Upper lobe of right lung (tissue), 1 donor: Measurements from ENCODE around the gene DNAH10. TPM values are rescaled to one million over a fixed set of nuclear protein-coding genes. Genes with fewer than 3 reads are reported as not detected.
A peak's percentile ranks its signal among the peaks of the same experiment; 100 is the strongest.

Experiments used
- ATAC-seq: fragments of 200-7000 bp; cut with Tn5 transposase; one replicate; pipeline ENCODE4 v1.9.1; 2020; ENCODE audit warnings: mild to moderate bottlenecking, moderate library complexity
- DNase-seq: peaks from one replicate; pipeline ENCODE4 v3.0.0-alpha.2; 2020
- H3K27ac ChIP-seq: fragments of 200-600 bp; one replicate; pipeline ENCODE4 v1.8.0; 2022
- H3K27me3 ChIP-seq: fragments of 200-600 bp; one replicate; pipeline ENCODE4 v1.8.0; 2022; ENCODE audit warnings: mild to moderate bottlenecking
- H3K36me3 ChIP-seq: fragments of 200-600 bp; one replicate; pipeline ENCODE4 v1.8.0; 2022
- H3K4me1 ChIP-seq: fragments of 200-600 bp; one replicate; pipeline ENCODE4 v1.8.0; 2022
- H3K4me3 ChIP-seq: fragments of 200-600 bp; one replicate; pipeline ENCODE4 v1.8.0; 2022; ENCODE audit warnings: mild to moderate bottlenecking
- H3K9me3 ChIP-seq: fragments of 200-600 bp; one replicate; pipeline ENCODE4 v1.8.0; 2022
- intact Hi-C: fragments of 100-400 bp; cut with DNase I; formaldehyde crosslinking; loops from one replicate; pipeline ENCODE4 v1.11.0; 2022
- total RNA-seq: library from RNA; stranded (reverse); fragmentation: NEBNext Ultra II Directional; extraction: Animal tissue kit (Norgen Biotek cat#: 25700); gene quantifications from one replicate; pipeline ENCODE4 v1.2.1, GENCODE V29; 2021
- TF ChIP-seq, protein P1 (sequence below): fragments of 200-600 bp; IDR thresholded peaks from one replicate; pipeline ENCODE4 v1.8.0; 2022; ENCODE audit warnings: antibody characterized with exemption
- donor health status: DM: no; HTN: yes; CAD: no; lungs with severe emphysema.

The DNAH10 gene
- total RNA-seq, 1 donor from 2014 or later: 0.23 TPM

DNA sequence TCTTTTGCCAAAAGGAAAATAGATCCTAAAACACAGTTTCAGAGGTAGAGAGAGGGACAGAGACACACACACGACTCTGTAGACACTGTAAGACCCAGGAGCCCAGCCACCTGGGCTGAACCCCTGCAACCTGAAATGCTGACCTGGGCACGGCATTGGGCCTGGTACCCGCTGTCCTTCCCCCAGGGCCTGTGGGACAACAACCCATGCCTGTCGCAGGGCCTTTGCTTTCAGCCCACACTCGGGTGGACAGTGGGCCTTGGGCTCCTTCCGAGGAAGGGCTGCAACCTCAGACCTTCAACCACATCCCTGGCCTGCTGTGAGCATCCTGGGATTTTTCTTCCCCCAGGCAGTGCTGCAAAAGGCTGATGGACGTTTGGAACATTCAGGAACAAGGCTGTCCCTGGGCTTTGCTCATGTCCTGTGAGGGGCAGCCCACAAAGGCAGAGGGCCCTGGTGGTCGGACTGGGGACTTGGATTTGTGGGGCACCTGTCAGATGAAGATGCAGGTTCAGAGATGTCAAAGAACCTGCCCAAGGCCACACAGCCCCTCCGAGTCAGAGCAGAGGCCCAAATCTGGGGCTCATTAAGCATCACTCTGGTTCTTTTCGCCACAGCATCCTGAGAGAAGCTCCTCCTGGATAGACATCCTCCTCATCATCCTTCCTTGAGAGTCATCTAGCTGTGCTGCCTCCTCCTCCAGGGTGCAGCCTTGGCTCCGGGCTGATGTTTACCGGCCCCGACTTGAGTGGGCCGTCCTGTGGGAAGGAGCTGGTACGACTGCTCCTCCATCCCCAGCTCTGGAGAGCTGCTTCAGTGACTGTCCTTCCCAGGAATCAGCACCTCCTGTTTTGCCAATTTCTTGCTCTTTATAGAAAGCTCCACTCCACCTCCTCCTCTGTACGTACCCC, 177.9 kb downstream of the DNAH10 start:
- Histone ChIP-seq H3K9me3 (no peaks in the 10 kb centered on the region), H3K27ac (no peak overlapping the region), H3K4me1 (peaks cover 16% of the 10 kb centered on the region), H3K36me3 (peaks cover 47% of the 10 kb centered on the region), H3K4me3 (no peak overlapping the region), H3K27me3 (no peaks in the 10 kb centered on the region)
- ATAC-seq: no peak
- intact Hi-C loops: no loop called here
- DNase-seq: no peak
- TF ChIP-seq, protein P1, sequence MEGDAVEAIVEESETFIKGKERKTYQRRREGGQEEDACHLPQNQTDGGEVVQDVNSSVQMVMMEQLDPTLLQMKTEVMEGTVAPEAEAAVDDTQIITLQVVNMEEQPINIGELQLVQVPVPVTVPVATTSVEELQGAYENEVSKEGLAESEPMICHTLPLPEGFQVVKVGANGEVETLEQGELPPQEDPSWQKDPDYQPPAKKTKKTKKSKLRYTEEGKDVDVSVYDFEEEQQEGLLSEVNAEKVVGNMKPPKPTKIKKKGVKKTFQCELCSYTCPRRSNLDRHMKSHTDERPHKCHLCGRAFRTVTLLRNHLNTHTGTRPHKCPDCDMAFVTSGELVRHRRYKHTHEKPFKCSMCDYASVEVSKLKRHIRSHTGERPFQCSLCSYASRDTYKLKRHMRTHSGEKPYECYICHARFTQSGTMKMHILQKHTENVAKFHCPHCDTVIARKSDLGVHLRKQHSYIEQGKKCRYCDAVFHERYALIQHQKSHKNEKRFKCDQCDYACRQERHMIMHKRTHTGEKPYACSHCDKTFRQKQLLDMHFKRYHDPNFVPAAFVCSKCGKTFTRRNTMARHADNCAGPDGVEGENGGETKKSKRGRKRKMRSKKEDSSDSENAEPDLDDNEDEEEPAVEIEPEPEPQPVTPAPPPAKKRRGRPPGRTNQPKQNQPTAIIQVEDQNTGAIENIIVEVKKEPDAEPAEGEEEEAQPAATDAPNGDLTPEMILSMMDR: no peak

- Histone ChIP-seq H3K4me1 (peaks cover 16% of the 10 kb centered on the region), H3K36me3 (peaks cover 52% of the 10 kb centered on the region), H3K4me3 (no peak overlapping the region), H3K27ac (no peak overlapping the region), H3K9me3 (no peaks in the 10 kb centered on the region), H3K27me3 (no peaks in the 10 kb centered on the region)
- no peak for DNase-seq
- ATAC-seq: no peak
- intact Hi-C loops: no loop called here
- TF ChIP-seq, protein P1: no peak
These were observed 178.5 kb downstream of the DNAH10 start for GRCh38 chr12:123940627-123940966.

DNA sequence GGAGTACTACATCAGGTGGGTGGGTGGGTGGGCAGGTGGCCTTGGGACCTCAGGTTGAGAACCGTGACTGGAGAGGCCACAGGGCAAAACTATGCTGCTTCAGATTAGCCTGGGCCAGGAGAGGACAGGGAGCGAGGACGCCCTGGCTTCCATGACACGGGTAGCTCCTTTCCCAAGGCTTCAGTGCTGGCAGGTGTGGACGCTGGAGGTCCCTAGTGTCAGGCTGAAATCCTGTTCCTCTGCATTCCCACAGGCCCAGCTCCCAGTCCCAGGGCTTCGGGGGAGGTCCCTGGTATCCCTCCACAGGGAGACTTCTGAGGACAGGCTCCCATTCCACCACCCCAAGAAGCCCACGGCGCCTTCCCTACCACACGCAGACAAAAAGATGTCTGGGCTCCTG, 178.9 kb downstream of the DNAH10 start:
- ATAC-seq (no peak), DNase-seq (no peak)
- Histone ChIP-seq H3K9me3 (no peaks in the 10 kb centered on the region), H3K4me1 (peaks cover 17% of the 10 kb centered on the region), H3K27ac (no peak overlapping the region), H3K4me3 (no peak overlapping the region), H3K27me3 (no peaks in the 10 kb centered on the region), H3K36me3 (peaks cover 52% of the 10 kb centered on the region)
- intact Hi-C loops: no loop called here
- TF ChIP-seq, protein P1: no peak

- TF ChIP-seq, protein P1: no peak
- H3K27me3 ChIP-seq: no peaks in the 10 kb centered on the region
- H3K9me3 ChIP-seq: no peaks in the 10 kb centered on the region
- peaks cover 24% of the 10 kb centered on the region for H3K4me1 ChIP-seq
- no peak for DNase-seq
- H3K4me3 ChIP-seq: no peak overlapping the region
- ATAC-seq: peak; percentile 55
- H3K36me3 ChIP-seq: peaks cover 48% of the 10 kb centered on the region
- H3K27ac ChIP-seq: no peak overlapping the region
- intact Hi-C loops: no loop called here
These were observed 179.6 kb downstream of the DNAH10 start for GRCh38 chr12:123941624-123942237.

GRCh38 chr12:123942238-123942653, 180.1 kb downstream of the DNAH10 start:
- H3K4me3 ChIP-seq: no peak overlapping the region
- DNase-seq (no peak), ATAC-seq (no peak)
- peaks cover 43% of the 10 kb centered on the region for H3K36me3 ChIP-seq
- no peaks in the 10 kb centered on the region for H3K27me3 ChIP-seq
- TF ChIP-seq, protein P1: no peak
- intact Hi-C loops: no loop called here
- H3K4me1 ChIP-seq: peaks cover 28% of the 10 kb centered on the region
- no peak overlapping the region for H3K27ac ChIP-seq
- no peaks in the 10 kb centered on the region for H3K9me3 ChIP-seq
